BJ (cell line): ENCODE results near the gene MYH9. TPM values are rescaled to one million over a fixed set of nuclear protein-coding genes. Genes with fewer than 3 reads are reported as not detected.

Experiments
- CTCF ChIA-PET: fragments of 350-600 bp; formaldehyde crosslinking; extraction: SDS; loops from one replicate; lab custom pipeline; 2021; ENCODE audit warnings: antibody characterized with exemption, inconsistent platforms; lab: Yijun Ruan, JAX
- POLR2A ChIA-PET: fragments of 300-600 bp; sonication (Branson Sonifier 250); formaldehyde crosslinking; extraction: SDS; loops from one replicate; lab custom pipeline; 2021; ENCODE audit warnings: antibody characterized with exemption; lab: Charles Lee
- DNase-seq: peaks from one replicate; pipeline ENCODE4 v3.0.0-alpha.2; 2011; ENCODE audit warnings: low read depth
- H3K27me3 ChIP-seq: 2 replicates; pipeline ENCODE4 v1.6.0; 2011; ENCODE audit warnings: low read length; ENCODE audit not compliant: control insufficient read depth, insufficient read depth
- H3K36me3 ChIP-seq: 2 replicates; pipeline ENCODE4 v1.5.1; 2011; ENCODE audit warnings: low read length; ENCODE audit not compliant: control insufficient read depth, insufficient read depth
- H3K4me3 ChIP-seq: 2 replicates; pipeline ENCODE4 v1.5.1; 2011; ENCODE audit warnings: low read depth, mild to moderate bottlenecking, control low read depth, low read length
- CTCF ChIP-seq: IDR thresholded peaks from 2 replicates; pipeline ENCODE4 v1.5.1; 2011; ENCODE audit warnings: low read depth, mild to moderate bottlenecking, control low read depth, inconsistent platforms, low read length, moderate library complexity; ENCODE audit not compliant: insufficient read depth
- polyA plus RNA-seq: library from polyadenylated mRNA; depleted of rRNA; stranded (reverse); fragments of >200 nt; gene quantifications from 2 replicates; pipeline ENCODE4 v1.2.3, GENCODE V29; 2011

MYH9 gene
- polyA plus RNA-seq, 1 experiment, result 340 TPM

- DNase-seq, result no peak
- no peak for TF ChIP-seq CTCF
- Histone ChIP-seq H3K4me3 (no peak overlapping the region), H3K36me3 (peaks cover 57% of the 10 kb centered on the region), H3K27me3 (no peaks in the 10 kb centered on the region)
- ChIA-PET POLR2A (no interaction called here), CTCF (interaction anchor here (1.0 to 3.4 kb wide), 4 partner anchors 9 to 175 kb away, joined by 3 to 23 read pairs (median 6); no protein-coding TSS in a partner anchor)
Measured at GRCh38 chr22:36311386-36312085, 76.2 kb downstream of the MYH9 start.

GRCh38 chr22:36308880-36309279 is 78.9 kb downstream of the MYH9 start:
- CTCF ChIA-PET, result interaction anchor here (0.9 to 1.6 kb wide), 3 partner anchors 8 to 162 kb away, joined by 3 to 5 read pairs (median 3); no protein-coding TSS in a partner anchor
- Histone ChIP-seq H3K36me3 (peaks cover 71% of the 10 kb centered on the region), H3K4me3 (no peak overlapping the region), H3K27me3 (no peaks in the 10 kb centered on the region)
- DNase-seq, result no peak
- TF ChIP-seq CTCF, result no peak
- POLR2A ChIA-PET, result no interaction called here

- no peak for TF ChIP-seq CTCF
- no peaks in the 10 kb centered on the region for H3K27me3 ChIP-seq
- peaks cover 70% of the 10 kb centered on the region for H3K36me3 ChIP-seq
- no peak overlapping the region for H3K4me3 ChIP-seq
- DNase-seq, result no peak
- ChIA-PET CTCF (interaction anchor here (0.9 to 1.8 kb wide), 2 partner anchors 20 to 164 kb away, joined by 3 to 10 read pairs; no protein-coding TSS in a partner anchor), POLR2A (no interaction called here)
Measured at GRCh38 chr22:36306227-36306626, 81.5 kb downstream of the MYH9 start.

- ChIA-PET POLR2A (no interaction called here), CTCF (interaction anchor here (0.9 to 1.8 kb wide), 2 partner anchors 19 to 164 kb away, joined by 3 to 10 read pairs; no protein-coding TSS in a partner anchor)
- H3K36me3 ChIP-seq, result peaks cover 71% of the 10 kb centered on the region
- H3K27me3 ChIP-seq, result no peaks in the 10 kb centered on the region
- no peak overlapping the region for H3K4me3 ChIP-seq
- DNase-seq, result no peak
- TF ChIP-seq CTCF, result no peak
Measured at GRCh38 chr22:36305813-36306212, 82.0 kb downstream of the MYH9 start.

- TF ChIP-seq CTCF, result no peak
- no peak for DNase-seq
- H3K27me3 ChIP-seq, result no peaks in the 10 kb centered on the region
- H3K36me3 ChIP-seq, result peaks cover 80% of the 10 kb centered on the region
- ChIA-PET CTCF (interaction anchor here (4.0 kb wide), 1 partner anchor 8 kb away, joined by 23 read pairs; no protein-coding TSS in a partner anchor), POLR2A (no interaction called here)
- no peak overlapping the region for H3K4me3 ChIP-seq
Measured at GRCh38 chr22:36304429-36304828, 83.3 kb downstream of the MYH9 start.
